Endothelial cell of umbilical vein (primary cell): ENCODE measurements around the gene OPCML.

Experiments used
- CTCF ChIP-seq, 2 donors: IDR thresholded peaks; 1 replicate in 1 of 2; 2 replicates in 1 of 2; pipeline ENCODE4 v1.5.1; 2011; ENCODE audit warnings: low read length in 2 of 2, mild to moderate bottlenecking in 2 of 2, moderate library complexity in 2 of 2, control low read depth in 1 of 2, inconsistent platforms in 1 of 2, low read depth in 1 of 2; ENCODE audit not compliant: insufficient read depth in 1 of 2; ENCODE audit errors: extremely low read depth in 1 of 2
- JUN ChIP-seq: IDR thresholded peaks from 2 replicates; pipeline ENCODE4 v1.6.1; 2011; ENCODE audit warnings: borderline replicate concordance, low read depth; ENCODE audit not compliant: insufficient read length, insufficient read depth
- MAX ChIP-seq: IDR thresholded peaks from 2 replicates; pipeline ENCODE4 v1.6.1; 2011; ENCODE audit not compliant: insufficient read depth, insufficient read length
- POLR2A ChIP-seq: IDR thresholded peaks from 2 replicates; pipeline ENCODE4 v1.6.1; 2012; ENCODE audit warnings: low read depth, mild to moderate bottlenecking, control low read depth, low read length
- POLR2AphosphoS5 ChIP-seq: IDR thresholded peaks from 2 replicates; pipeline ENCODE4 v1.6.1; 2012; ENCODE audit warnings: low read depth, mild to moderate bottlenecking, control low read depth, low read length, moderate library complexity; ENCODE audit not compliant: insufficient read depth

- no peak for TF ChIP-seq POLR2A
- no peak for TF ChIP-seq MAX
- no peak for TF ChIP-seq CTCF (IDR thresholded peaks at IDR 0.05; ENCODE audit: extremely low read depth in 1 of 2, insufficient read depth in 1 of 2, low read depth in 1 of 2, low read length in 2 of 2)
- TF ChIP-seq JUN = no peak
- no peak for TF ChIP-seq POLR2AphosphoS5
Measured at GRCh38 chr11:133518702-133519264, 13.5 kb downstream of the OPCML start.
